Activated CD4-positive, alpha-beta T cell treated with anti-CD3 and anti-CD28 coated beads, Interleukin-2, amount 10 ng/mL, durations not matched to agents 24 days and 14 days (primary cell): ENCODE measurements around the gene RRM2. TPM values are rescaled to one million over a fixed set of nuclear protein-coding genes. Genes with fewer than 3 reads are reported as not detected.

Experiments used
- DNase-seq: peaks from one replicate; pipeline ENCODE4 v3.0.0; 2022
- H3K27ac Mint-ChIP-seq: one replicate; pipeline ENCODE4 v1.8.0; 2022; ENCODE audit warnings: mild to moderate bottlenecking, mixed read lengths
- H3K27me3 Mint-ChIP-seq: one replicate; pipeline ENCODE4 v1.8.0; 2022; ENCODE audit warnings: mixed read lengths
- H3K36me3 Mint-ChIP-seq: one replicate; pipeline ENCODE4 v1.8.0; 2022; ENCODE audit warnings: low read depth, mild to moderate bottlenecking, mixed read lengths
- H3K4me1 Mint-ChIP-seq: one replicate; pipeline ENCODE4 v1.8.0; 2021; ENCODE audit warnings: mixed read lengths
- H3K4me3 Mint-ChIP-seq: one replicate; pipeline ENCODE4 v1.8.0; 2022; ENCODE audit warnings: mild to moderate bottlenecking, moderate library complexity, mixed read lengths
- H3K9me3 Mint-ChIP-seq: one replicate; pipeline ENCODE4 v1.8.0; 2021; ENCODE audit warnings: mixed read lengths
- intact Hi-C: fragments of 100-400 bp; cut with micrococcal nuclease; formaldehyde crosslinking; loops from one replicate; pipeline ENCODE4 v1.15.1; 2023
- total RNA-seq: library from RNA; stranded (reverse); gene quantifications from 2 replicates; pipeline ENCODE4 v1.2.3, GENCODE V29; 2022

RRM2 gene
- total RNA-seq, result 378 and 383 TPM in 2 replicates

DNA sequence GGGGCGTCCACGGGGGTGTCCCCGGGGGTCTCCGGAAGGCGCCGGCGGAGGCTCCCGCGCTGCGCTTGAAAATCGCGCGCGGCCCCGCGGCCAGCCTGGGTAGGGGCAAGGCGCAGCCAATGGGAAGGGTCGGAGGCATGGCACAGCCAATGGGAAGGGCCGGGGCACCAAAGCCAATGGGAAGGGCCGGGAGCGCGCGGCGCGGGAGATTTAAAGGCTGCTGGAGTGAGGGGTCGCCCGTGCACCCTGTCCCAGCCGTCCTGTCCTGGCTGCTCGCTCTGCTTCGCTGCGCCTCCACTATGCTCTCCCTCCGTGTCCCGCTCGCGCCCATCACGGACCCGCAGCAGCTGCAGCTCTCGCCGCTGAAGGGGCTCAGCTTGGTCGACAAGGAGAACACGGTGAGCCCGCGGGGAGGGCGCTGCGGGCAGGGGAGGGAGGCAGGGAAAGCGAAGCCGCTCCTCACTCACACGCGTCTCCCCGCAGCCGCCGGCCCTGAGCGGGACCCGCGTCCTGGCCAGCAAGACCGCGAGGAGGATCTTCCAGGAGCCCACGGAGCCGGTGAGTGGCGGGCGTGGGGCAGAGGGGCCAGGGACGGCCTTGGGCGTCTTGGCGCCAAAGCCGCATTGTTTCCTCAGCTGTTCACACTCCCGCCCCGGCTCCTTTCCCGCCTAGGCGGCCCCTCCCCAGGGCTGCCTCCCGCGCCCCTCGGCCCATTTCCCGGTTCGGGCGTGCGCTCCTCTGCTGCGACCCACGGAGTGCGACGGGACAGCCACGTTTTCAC is at the start of gene RRM2:
RRM2 (plus strand) TSS at position 240 of the 781 bp plus-strand sequence; CDS start at position 300, 60 bp downstream.
- intact Hi-C loops, result loop anchor here (2.0 to 5.0 kb wide), 4 partner anchors 322 to 700 kb away; partner anchors contain the start of genes ADAM17, CPSF3 and ITGB1BP1
- H3K27me3 Mint-ChIP-seq, result no peaks in the 10 kb centered on the region
- H3K9me3 Mint-ChIP-seq, result no peaks in the 10 kb centered on the region
- peaks cover 54% of the 10 kb centered on the region for H3K36me3 Mint-ChIP-seq
- H3K27ac Mint-ChIP-seq, result peak within 1 kb of the TSS; percentile 97
- peak within 1 kb of the TSS; percentile 94 for H3K4me3 Mint-ChIP-seq
- DNase-seq, result peak; percentile 98
- peaks cover 55% of the 10 kb centered on the region for H3K4me1 Mint-ChIP-seq

- Mint-ChIP-seq H3K36me3 (no peaks in the 10 kb centered on the region), H3K4me1 (peaks cover 11% of the 10 kb centered on the region), H3K27ac (no peak overlapping the region), H3K9me3 (no peaks in the 10 kb centered on the region), H3K4me3 (no peak overlapping the region), H3K27me3 (peaks cover 51% of the 10 kb centered on the region)
- intact Hi-C loops, result no loop called here
- DNase-seq, result no peak
These were observed 48.8 kb upstream of the RRM2 start for GRCh38 chr2:10073706-10074105.

- H3K9me3 Mint-ChIP-seq, result no peaks in the 10 kb centered on the region
- H3K4me1 Mint-ChIP-seq, result peaks cover 17% of the 10 kb centered on the region
- peaks cover 57% of the 10 kb centered on the region for H3K27me3 Mint-ChIP-seq
- H3K27ac Mint-ChIP-seq, result no peak overlapping the region
- H3K36me3 Mint-ChIP-seq, result no peaks in the 10 kb centered on the region
- intact Hi-C loops, result no loop called here
- H3K4me3 Mint-ChIP-seq, result no peak overlapping the region
- DNase-seq, result no peak
These were observed 47.4 kb upstream of the RRM2 start for GRCh38 chr2:10075101-10075500.

DNA sequence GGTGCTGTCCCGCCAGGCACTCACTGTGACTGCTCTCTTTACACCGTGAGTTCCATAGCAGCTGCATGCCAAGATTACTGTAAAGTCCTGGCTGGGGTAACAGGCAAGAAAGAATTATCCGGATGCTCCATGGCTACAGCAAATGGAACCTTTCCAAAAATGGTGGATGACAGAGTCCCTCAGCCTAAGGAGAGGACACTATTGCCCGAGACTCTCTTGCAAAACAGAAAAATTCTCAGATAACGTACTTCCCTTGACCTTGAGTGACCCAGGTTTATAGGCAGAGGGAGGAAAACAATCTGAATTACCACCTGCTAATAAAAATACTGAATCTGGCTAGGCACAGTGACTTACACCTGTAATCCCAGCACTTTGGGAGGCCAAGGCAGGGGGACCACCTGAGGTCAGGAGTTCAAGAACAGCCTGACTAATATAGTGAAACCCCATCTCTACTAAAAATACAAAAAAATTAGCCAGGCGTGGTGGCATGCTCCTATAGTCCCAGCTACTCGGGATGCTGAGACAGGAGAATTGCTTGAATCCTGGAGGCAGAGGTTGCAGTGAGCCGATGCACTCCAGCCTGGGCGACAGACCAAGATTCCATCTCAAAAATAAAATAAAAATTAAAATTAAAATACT is 46.8 kb upstream of the RRM2 start:
- Mint-ChIP-seq H3K4me1 (peaks cover 17% of the 10 kb centered on the region), H3K9me3 (no peaks in the 10 kb centered on the region), H3K27me3 (peaks cover 57% of the 10 kb centered on the region), H3K36me3 (no peaks in the 10 kb centered on the region), H3K27ac (no peak overlapping the region), H3K4me3 (no peak overlapping the region)
- intact Hi-C loops, result no loop called here
- no peak for DNase-seq

- no peak overlapping the region for H3K27ac Mint-ChIP-seq
- no peaks in the 10 kb centered on the region for H3K36me3 Mint-ChIP-seq
- intact Hi-C loops, result no loop called here
- no peak overlapping the region for H3K4me3 Mint-ChIP-seq
- peaks cover 21% of the 10 kb centered on the region for H3K4me1 Mint-ChIP-seq
- H3K27me3 Mint-ChIP-seq, result peaks cover 61% of the 10 kb centered on the region
- no peaks in the 10 kb centered on the region for H3K9me3 Mint-ChIP-seq
- no peak for DNase-seq
These were observed 46.0 kb upstream of the RRM2 start for GRCh38 chr2:10076511-10076910.

GRCh38 chr2:10076988-10077527 is 45.5 kb upstream of the RRM2 start:
- Mint-ChIP-seq H3K9me3 (no peaks in the 10 kb centered on the region), H3K27ac (no peak overlapping the region), H3K27me3 (peaks cover 63% of the 10 kb centered on the region), H3K4me3 (no peak overlapping the region), H3K36me3 (no peaks in the 10 kb centered on the region), H3K4me1 (peaks cover 23% of the 10 kb centered on the region)
- intact Hi-C loops, result no loop called here
- no peak for DNase-seq

- H3K27me3 Mint-ChIP-seq, result peaks cover 68% of the 10 kb centered on the region
- intact Hi-C loops, result no loop called here
These were observed 44.5 kb upstream of the RRM2 start for GRCh38 chr2:10078001-10078400.

DNA sequence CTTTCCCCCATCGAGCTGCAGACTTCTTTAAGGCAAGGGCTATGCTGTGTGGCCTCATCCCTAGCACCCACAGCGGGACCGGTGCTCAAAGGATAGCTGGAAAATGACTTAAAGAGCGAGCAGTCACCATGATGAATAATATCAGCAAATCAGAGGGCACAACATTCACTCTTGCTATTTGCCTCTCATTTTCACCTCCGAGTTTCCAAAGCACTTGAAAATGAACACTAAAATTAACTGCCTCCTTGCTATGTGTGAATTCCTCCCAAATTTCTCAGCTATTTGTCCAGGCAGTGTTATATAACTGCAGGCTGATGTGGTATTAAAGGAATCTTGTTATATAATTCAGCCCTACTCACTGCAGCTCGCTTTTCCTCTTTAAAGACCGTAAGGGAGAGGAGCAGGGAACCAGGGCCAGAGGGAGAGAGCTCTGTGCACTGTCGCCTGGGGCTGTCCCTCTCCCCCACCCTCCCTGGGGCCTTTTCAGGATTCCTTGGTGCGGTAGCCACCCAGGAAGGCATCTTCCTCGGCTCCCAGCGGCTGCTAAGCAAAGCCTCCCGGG is 43.8 kb upstream of the RRM2 start:
- Mint-ChIP-seq H3K27ac (peak overlapping the region; percentile 75), H3K36me3 (no peaks in the 10 kb centered on the region), H3K9me3 (no peaks in the 10 kb centered on the region), H3K4me1 (peaks cover 23% of the 10 kb centered on the region), H3K27me3 (peaks cover 71% of the 10 kb centered on the region), H3K4me3 (peak overlapping the region; percentile 81)
- intact Hi-C loops, result no loop called here
- no peak for DNase-seq

More at GRCh38 chr2:10078001-10078400, 44.5 kb upstream of the RRM2 start:
- no peaks in the 10 kb centered on the region for H3K9me3 Mint-ChIP-seq
- no peaks in the 10 kb centered on the region for H3K36me3 Mint-ChIP-seq
- DNase-seq, result no peak
- no peak overlapping the region for H3K4me3 Mint-ChIP-seq
- H3K4me1 Mint-ChIP-seq, result peaks cover 17% of the 10 kb centered on the region
- H3K27ac Mint-ChIP-seq, result no peak overlapping the region

DNA sequence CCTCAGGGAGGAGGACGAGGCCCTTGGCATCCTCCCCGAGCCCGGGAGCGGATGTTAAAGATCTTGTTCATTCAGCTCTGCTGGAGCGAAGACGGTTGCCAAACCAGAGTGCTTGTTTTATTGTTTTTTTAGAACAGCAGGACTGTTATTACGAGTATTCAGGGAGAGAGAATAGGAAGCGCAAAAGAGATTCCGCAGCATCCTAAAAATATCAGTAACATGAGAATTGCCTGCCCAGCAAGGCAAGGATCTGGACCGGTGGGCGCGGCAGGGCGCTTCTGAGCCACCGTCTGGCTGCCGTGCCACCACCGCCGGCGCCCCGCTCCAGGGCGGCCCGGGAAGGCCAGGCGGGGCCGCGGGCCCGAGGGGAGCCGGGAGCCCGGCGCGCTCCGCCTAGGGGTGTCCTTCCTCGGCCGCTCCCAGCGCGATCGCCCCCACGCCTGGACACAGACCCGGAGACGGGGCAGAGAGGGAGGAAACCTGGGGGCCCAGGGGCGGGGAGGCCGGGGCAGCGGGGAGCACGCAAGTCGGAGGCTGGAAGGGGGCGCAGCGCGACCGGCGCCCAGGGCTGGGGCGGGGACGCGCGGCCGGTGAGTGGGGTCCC is 43.2 kb upstream of the RRM2 start:
- Mint-ChIP-seq H3K4me3 (peak overlapping the region; percentile 81), H3K27ac (peak overlapping the region; percentile 75)

GRCh38 chr2:10079870-10080535 is 42.5 kb upstream of the RRM2 start, which contains the start of gene CYS1:
TSS of gene CYS1 (minus strand) at chr2:10080411. CDS start at chr2:10080223, 188 bp downstream.
- Mint-ChIP-seq H3K36me3 (no peaks in the 10 kb centered on the region), H3K4me3 (peak within 1 kb of the TSS; percentile 81), H3K27me3 (peaks cover 73% of the 10 kb centered on the region), H3K4me1 (peaks cover 30% of the 10 kb centered on the region), H3K27ac (peak within 1 kb of the TSS; percentile 75), H3K9me3 (no peaks in the 10 kb centered on the region)
- peak; percentile 78 for DNase-seq
- intact Hi-C loops, result loop anchor here (2.0 to 5.0 kb wide), 3 partner anchors 41 to 523 kb away; partner anchors contain the start of genes ADAM17 and ODC1

More for the DNA sequence above, 43.2 kb upstream of the RRM2 start:
- peaks cover 70% of the 10 kb centered on the region for H3K27me3 Mint-ChIP-seq
- intact Hi-C loops, result no loop called here
- peaks cover 27% of the 10 kb centered on the region for H3K4me1 Mint-ChIP-seq
- H3K36me3 Mint-ChIP-seq, result no peaks in the 10 kb centered on the region
- H3K9me3 Mint-ChIP-seq, result no peaks in the 10 kb centered on the region
- DNase-seq, result peak; percentile 74

DNA sequence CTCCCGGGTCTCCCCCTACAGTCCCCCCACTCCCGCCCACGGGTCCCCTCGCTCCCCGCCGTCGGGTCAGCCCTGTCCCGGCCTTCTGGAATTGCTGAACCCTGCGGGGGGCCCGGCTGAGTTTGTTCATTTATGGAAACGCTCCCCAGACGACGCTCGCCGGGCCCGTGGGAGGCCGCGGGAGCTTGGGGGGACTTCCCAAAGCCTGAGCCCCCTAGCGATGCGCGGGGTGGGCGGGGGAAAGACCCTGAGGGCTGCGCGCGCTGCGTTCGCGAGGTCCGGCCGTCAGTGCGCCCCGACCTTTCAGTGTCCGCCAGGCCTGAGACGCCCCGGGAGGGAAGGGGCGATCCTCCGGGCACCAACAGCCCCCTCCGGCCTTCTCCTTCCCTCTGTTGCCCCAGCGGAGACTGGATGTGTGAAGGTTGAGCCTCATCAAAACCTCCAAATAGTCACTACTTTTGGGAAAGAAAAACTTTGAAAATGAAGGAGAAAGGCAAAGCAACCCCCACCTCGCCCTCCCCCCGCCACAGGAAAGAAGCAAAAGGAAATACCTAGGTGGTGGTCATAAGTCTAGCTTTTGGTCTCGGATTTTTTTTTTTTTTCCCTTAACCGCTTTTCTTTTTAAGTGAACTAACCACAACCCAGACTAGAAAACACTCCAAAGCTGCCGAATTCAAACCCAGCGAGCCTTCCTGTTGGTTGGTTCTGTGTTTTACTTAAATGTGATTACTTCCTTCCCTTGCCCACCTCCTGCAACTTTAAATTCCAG is 41.8 kb upstream of the RRM2 start:
- Mint-ChIP-seq H3K36me3 (no peaks in the 10 kb centered on the region), H3K4me3 (peak overlapping the region; percentile 80), H3K4me1 (peaks cover 30% of the 10 kb centered on the region), H3K9me3 (no peaks in the 10 kb centered on the region), H3K27me3 (peaks cover 71% of the 10 kb centered on the region), H3K27ac (peak overlapping the region; percentile 64)
- intact Hi-C loops, result loop anchor here (1.0 to 5.0 kb wide), 4 partner anchors 17 to 523 kb away; partner anchors contain the start of genes ADAM17 and ODC1
- DNase-seq, result peak; percentile 78

DNA sequence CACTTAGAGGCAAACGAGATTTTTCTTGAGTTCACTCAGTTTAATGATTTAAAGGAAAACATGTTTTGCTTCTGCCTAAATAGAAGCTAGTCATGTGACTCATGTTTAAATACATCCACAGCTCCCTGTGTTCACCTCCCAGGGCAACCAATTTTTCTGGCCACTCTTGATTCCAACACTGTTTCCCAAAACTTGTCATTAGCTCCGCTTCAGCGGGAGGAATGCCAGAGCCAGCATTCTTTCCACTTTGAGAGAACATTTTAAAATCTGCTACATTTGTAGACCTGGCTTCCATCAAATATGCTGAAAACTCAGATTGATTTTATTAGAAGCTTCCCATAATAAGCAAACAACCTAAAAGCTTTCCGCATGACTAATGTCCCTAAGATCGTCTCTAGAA is 39.5 kb upstream of the RRM2 start:
- no peak for DNase-seq
- Mint-ChIP-seq H3K27ac (no peak overlapping the region), H3K9me3 (no peaks in the 10 kb centered on the region), H3K4me1 (peaks cover 28% of the 10 kb centered on the region), H3K27me3 (peaks cover 66% of the 10 kb centered on the region), H3K36me3 (no peaks in the 10 kb centered on the region), H3K4me3 (no peak overlapping the region)
- intact Hi-C loops, result loop anchor here (5.0 kb wide), 2 partner anchors 364 to 526 kb away; partner anchors contain the start of genes ADAM17 and ODC1
